GM10266 (cell line): ENCODE results near the gene QPCT.
"Not testable (repeated sequence)": the region's sequence is repeated elsewhere in the genome, so short reads cannot be mapped to it uniquely, and the experiment has no call there.

ENCODE experiments used
- DNase-seq: peaks from one replicate; pipeline ENCODE4 v3.0.0; 2012; ENCODE audit errors: extremely low spot score
- TF ChIP-seq, protein P1 (sequence below): IDR thresholded peaks from 2 replicates; pipeline ENCODE4 v1.5.1; 2012; ENCODE audit warnings: mild to moderate bottlenecking, low read depth; ENCODE audit not compliant: control insufficient read depth, insufficient read depth; ENCODE audit errors: missing control alignments

QPCT gene

DNA sequence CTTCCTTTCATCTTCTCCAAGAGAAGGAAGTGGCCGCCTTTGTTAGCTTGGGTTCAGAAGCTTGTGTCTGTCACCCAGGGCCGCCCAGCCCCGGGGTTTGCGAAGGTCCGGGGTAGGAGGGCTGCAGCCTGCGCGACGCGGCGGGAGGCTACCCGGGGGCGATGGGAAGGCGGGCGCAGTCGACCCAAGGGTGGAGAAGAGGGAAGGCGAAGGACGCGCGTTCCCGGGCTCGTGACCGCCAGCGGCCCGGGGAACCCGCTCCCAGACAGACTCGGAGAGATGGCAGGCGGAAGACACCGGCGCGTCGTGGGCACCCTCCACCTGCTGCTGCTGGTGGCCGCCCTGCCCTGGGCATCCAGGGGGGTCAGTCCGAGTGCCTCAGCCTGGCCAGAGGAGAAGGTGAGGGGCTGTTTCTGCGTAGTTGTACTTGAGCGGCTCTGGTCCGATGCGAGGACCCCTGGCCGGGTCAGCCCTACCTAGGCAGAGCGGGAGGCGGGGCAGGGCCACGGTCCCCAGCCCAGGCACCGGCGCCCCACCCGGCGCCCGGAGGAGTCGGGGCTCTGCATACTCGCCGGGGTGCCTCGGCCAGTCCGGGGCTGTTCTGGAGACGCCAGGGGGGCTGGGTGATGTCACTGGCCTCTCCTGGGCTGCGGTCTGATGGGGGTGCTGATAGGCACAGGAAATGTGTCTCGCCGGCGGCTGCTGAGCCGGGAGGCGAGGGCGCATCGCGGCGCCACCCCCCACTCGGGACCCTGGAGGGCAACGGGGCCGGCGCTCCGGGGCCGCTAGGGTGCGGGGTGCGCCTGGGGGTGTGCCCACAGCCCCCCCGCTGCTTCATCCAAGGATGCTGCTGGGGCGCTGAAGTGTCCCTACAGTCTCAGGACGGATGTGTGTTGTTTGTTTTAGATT is at the start of gene QPCT:
Gene QPCT, plus strand, starts transcription at position 178 of the 909 bp plus-strand sequence. Its CDS starts 102 bp downstream, at position 280.
- TF ChIP-seq, protein P1, sequence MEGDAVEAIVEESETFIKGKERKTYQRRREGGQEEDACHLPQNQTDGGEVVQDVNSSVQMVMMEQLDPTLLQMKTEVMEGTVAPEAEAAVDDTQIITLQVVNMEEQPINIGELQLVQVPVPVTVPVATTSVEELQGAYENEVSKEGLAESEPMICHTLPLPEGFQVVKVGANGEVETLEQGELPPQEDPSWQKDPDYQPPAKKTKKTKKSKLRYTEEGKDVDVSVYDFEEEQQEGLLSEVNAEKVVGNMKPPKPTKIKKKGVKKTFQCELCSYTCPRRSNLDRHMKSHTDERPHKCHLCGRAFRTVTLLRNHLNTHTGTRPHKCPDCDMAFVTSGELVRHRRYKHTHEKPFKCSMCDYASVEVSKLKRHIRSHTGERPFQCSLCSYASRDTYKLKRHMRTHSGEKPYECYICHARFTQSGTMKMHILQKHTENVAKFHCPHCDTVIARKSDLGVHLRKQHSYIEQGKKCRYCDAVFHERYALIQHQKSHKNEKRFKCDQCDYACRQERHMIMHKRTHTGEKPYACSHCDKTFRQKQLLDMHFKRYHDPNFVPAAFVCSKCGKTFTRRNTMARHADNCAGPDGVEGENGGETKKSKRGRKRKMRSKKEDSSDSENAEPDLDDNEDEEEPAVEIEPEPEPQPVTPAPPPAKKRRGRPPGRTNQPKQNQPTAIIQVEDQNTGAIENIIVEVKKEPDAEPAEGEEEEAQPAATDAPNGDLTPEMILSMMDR = no peak
- DNase-seq = peak; percentile 77

DNA sequence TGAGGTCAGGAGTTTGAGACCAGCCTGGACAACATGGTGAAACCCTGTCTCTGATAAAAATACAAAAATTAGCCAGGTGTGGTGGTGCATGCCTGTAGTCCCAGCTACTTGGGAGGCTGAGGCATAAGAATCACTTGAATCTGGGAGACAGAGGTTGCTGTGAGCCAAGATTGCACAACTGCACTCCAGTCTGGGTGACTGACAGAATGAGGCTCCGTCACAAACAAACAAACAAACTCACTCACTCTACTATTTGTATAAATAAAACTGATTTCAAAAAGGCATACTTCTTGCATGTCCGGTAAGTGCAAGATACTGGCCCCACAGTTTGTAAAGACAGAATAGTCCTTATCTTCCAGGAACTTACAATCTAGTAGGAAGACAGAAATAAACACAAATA is 49.6 kb upstream of the QPCT start:
- not testable (repeated sequence) for DNase-seq

DNA sequence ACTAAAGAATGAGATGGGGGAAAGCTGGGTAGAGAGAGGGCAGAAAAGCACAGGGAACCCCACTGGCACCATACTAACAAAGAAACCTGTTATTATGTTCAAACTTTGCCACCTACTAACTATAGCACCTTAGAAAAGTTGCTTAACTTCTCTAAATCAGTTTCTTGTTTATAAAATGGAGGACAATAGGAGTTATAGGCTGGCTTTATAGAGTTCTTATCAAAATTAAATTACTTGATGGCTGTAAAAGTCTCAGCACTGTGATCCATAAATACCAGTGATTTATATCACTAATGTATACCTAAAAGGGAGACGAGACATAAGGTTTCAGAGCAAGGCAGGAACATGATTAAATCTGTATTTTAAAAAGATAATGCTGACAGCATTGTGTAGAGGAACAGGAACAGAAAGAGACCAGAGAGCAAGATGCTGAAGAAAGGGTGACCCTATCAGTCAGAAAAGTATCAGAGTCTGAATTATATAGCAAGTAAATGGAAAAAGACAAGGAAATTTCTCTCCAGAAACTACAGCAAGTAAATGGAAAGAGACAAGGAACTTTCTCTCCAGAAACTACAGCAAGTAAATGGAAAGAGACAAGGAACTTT is 48.9 kb upstream of the QPCT start:
- DNase-seq = no peak
- TF ChIP-seq, protein P1 = no peak

DNA sequence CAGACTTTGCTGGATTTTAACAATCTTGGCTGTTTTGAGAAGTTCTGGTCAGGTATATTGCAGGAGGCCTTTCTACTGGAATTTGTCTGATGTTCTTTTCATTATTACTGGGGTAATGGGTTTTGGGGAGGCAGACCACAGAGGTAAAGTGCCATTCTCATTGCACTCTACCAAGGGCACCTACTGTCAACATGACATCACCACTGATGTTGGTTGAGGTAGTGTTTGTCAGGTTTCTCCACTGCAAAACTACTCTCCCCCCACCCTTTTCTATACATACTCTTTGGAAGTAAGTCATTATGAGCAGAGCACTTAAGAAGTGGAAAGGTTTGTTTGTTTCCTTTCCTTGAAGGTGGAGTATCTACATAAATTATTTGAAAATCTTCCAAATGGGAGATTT is 46.8 kb upstream of the QPCT start:
- TF ChIP-seq, protein P1 = no peak
- no peak for DNase-seq

DNA sequence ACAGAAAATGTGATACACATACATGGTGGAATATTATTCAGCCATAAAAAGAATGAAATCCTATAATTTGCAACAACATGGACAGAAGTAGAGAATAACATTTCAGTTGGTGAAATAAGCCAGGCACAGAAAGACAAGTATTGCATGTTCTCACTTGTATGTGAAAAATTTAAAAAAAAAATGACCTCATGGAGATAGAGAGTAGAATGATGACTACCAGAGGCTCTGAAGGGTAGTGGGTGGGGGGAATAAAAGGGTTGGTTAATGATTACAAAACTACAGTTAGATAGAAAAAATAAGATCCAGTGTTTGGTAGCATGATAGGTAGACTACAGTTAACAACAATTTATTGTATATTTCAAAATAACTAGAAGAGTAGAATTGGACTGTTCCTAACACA is 44.3 kb upstream of the QPCT start:
- no peak for DNase-seq
- TF ChIP-seq, protein P1 = no peak

DNA sequence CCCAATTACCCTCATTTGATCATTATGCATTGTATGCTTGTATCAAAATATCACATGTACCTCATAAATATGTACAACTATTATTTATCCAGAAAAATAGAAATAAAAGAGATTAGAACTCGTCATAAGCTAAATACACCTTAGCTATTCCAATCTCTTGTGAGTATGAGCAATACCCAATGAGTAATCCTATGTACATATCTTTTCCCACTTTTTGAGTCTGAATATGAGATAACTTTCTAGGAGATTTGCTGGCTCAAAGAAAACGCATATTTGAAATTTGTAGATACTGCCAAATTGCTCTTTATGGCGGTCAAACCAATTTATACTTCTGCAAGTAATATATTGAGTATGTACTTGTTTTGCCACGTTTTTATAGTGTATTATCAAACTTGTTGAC is 43.9 kb upstream of the QPCT start:
- no peak for DNase-seq
- TF ChIP-seq, protein P1 = no peak

DNA sequence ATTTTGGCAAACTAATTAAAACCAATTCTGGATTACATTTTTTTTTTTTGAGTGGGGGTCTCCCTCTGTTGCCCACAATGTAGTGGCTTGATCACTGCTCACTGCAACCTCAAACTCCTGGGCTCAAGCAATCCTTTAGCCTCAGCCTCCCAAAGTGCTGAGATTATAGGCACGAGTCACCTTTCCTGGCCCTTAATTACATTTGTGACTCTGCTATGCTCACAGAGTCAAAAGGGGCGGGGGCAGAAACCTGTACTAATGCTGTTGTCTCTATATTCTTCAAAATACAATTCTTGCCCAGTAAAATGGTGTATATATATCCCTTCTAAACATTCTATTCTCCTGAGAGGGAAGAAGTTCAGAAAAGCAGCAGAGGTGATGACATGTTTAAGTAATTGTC is 43.0 kb upstream of the QPCT start:
- DNase-seq = no peak
- TF ChIP-seq, protein P1 = no peak
